ENCODE data around the gene CANT1. TPM values are rescaled to one million over a fixed set of nuclear protein-coding genes. Genes with fewer than 3 reads are reported as not detected.

Gene CANT1
- total and polyA plus RNA-seq, 4 donors = 6.2 to 20.0 (median 16.4) TPM

DNA sequence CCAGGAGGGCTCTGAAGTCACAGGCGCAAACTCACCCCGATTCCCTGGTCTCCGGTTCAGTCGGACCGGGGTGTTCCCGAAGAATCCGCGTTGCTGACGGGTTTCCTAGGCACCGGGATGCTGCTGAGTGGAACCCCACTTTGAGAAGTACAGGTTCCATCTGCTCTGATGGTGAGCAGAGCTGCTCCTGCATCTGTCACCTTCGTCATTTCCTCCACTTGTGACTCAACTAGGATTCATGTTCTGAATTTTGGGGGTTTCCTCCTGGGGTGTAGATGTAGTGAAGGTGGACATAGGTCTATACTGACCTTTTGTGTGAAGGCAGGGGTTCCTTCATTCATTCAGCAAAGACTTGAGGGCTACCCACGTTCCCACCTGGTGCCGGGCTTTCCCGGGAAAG lies 54.9 kb downstream of the CANT1 start (continued):
- TF ChIP-seq, protein P1, sequence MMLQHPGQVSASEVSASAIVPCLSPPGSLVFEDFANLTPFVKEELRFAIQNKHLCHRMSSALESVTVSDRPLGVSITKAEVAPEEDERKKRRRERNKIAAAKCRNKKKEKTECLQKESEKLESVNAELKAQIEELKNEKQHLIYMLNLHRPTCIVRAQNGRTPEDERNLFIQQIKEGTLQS (IDR thresholded peaks at IDR 0.05) = no peak
- TF ChIP-seq HNF4G (IDR thresholded peaks at IDR 0.05) (no peak), SP1 (IDR thresholded peaks at IDR 0.05) (no peak), RAD21 (IDR thresholded peaks at IDR 0.05) (no peak)
- TF ChIP-seq, protein P2, sequence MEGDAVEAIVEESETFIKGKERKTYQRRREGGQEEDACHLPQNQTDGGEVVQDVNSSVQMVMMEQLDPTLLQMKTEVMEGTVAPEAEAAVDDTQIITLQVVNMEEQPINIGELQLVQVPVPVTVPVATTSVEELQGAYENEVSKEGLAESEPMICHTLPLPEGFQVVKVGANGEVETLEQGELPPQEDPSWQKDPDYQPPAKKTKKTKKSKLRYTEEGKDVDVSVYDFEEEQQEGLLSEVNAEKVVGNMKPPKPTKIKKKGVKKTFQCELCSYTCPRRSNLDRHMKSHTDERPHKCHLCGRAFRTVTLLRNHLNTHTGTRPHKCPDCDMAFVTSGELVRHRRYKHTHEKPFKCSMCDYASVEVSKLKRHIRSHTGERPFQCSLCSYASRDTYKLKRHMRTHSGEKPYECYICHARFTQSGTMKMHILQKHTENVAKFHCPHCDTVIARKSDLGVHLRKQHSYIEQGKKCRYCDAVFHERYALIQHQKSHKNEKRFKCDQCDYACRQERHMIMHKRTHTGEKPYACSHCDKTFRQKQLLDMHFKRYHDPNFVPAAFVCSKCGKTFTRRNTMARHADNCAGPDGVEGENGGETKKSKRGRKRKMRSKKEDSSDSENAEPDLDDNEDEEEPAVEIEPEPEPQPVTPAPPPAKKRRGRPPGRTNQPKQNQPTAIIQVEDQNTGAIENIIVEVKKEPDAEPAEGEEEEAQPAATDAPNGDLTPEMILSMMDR (IDR thresholded peaks at IDR 0.05; ENCODE audit: low read depth, low read length, missing input control) = no peak

DNA sequence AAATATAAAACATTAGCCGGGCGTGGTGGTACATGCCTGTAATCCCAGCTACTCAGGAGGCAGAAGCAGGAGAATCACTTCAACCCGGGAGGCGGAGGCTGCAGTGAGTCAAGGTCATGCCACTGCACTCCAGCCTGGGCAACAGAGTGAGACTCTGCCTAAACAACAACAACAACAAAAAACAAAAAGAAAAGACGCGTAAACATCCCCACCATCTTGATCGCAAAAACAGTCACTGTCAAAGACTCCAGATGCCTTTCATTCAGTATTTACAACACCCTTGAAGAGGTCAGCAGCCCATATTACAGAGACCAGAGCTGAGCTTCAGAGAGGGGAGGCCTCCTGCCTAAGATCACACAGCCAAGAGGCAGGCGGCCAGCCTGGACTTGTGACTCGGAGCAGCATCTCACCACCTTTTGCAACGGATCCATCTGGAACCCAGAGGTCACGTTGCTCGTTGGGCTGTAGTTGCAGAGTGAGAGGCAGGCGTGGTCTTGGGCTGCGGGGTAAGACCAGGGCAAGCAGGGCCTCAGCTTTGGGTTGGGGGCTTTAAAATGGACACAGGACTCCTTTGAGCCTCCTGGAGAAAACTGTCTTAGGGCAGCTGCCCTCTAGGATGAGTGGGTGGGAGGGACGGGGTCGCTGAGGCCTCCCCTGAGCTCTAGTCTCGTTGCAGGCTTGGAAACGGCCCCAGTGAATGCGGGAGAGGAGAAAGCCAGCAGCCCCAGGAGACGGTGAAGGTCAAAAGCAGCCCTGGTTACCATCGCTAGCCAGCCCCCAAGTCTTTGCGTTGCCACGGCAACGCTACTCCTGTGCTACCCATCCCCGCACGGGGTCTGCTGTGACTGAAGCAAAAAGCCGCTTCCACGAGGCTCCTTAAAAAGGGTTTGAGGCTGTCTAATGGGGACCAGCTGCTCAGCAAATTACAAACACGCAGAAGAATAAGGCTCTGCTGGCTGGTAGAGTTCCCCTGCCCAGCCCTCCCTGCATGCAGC lies 55.9 kb downstream of the CANT1 start:
- Histone ChIP-seq H3K27me3 (ENCODE audit: control insufficient read depth in 4 of 4, insufficient read depth in 4 of 4, low read length in 3 of 4) (no peaks in the 10 kb centered on the region), H3K4me1 (ENCODE audit: control insufficient read depth in 4 of 4, insufficient read depth in 4 of 4, low read length in 3 of 4) (no peaks in the 10 kb centered on the region), H3K9me3 (ENCODE audit: control insufficient read depth in 4 of 4, low read length in 3 of 4) (peaks cover 0 to 9% (median 4%) of the 10 kb centered on the region in 4 donors), H3K36me3 (ENCODE audit: control insufficient read depth in 4 of 4, insufficient read depth in 3 of 4, low read depth in 1 of 4, low read length in 3 of 4) (no peaks in the 10 kb centered on the region), H3K4me3 (ENCODE audit: low read depth in 1 of 3, low read length in 3 of 3) (no peak overlapping the region), H3K27ac (ENCODE audit: low read depth in 1 of 2, low read length in 2 of 2) (no peak overlapping the region), H3K9ac (ENCODE audit: low read depth in 1 of 2, low read length in 2 of 2) (no peak overlapping the region)
- WGBS = 75% methylated on average over 29 of the region's 29 CpGs
- DNase-seq (ENCODE audit: low spot score) = no peak
- TF ChIP-seq EGR1 (IDR thresholded peaks at IDR 0.05; ENCODE audit: low read depth in 2 of 2) (no peak), NR2F2 (IDR thresholded peaks at IDR 0.05) (no peak), HNF4G (IDR thresholded peaks at IDR 0.05) (no peak), RAD21 (IDR thresholded peaks at IDR 0.05) (no peak), JUND (IDR thresholded peaks at IDR 0.05) (no peak), SP1 (IDR thresholded peaks at IDR 0.05) (no peak), FOXA1 (IDR thresholded peaks at IDR 0.05) (no peak), GABPA (IDR thresholded peaks at IDR 0.05 in 1 of 2, conservative IDR thresholded peaks at IDR 0.05 in 1 of 2) (no peak), RXRA (IDR thresholded peaks at IDR 0.05) (no peak)
- TF ChIP-seq, protein P2 (IDR thresholded peaks at IDR 0.05; ENCODE audit: low read depth, low read length, missing input control) = no peak
- TF ChIP-seq, protein P3, sequence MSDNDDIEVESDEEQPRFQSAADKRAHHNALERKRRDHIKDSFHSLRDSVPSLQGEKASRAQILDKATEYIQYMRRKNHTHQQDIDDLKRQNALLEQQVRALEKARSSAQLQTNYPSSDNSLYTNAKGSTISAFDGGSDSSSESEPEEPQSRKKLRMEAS (IDR thresholded peaks at IDR 0.05) = no peak
- TF ChIP-seq, protein P4, sequence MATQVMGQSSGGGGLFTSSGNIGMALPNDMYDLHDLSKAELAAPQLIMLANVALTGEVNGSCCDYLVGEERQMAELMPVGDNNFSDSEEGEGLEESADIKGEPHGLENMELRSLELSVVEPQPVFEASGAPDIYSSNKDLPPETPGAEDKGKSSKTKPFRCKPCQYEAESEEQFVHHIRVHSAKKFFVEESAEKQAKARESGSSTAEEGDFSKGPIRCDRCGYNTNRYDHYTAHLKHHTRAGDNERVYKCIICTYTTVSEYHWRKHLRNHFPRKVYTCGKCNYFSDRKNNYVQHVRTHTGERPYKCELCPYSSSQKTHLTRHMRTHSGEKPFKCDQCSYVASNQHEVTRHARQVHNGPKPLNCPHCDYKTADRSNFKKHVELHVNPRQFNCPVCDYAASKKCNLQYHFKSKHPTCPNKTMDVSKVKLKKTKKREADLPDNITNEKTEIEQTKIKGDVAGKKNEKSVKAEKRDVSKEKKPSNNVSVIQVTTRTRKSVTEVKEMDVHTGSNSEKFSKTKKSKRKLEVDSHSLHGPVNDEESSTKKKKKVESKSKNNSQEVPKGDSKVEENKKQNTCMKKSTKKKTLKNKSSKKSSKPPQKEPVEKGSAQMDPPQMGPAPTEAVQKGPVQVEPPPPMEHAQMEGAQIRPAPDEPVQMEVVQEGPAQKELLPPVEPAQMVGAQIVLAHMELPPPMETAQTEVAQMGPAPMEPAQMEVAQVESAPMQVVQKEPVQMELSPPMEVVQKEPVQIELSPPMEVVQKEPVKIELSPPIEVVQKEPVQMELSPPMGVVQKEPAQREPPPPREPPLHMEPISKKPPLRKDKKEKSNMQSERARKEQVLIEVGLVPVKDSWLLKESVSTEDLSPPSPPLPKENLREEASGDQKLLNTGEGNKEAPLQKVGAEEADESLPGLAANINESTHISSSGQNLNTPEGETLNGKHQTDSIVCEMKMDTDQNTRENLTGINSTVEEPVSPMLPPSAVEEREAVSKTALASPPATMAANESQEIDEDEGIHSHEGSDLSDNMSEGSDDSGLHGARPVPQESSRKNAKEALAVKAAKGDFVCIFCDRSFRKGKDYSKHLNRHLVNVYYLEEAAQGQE (IDR thresholded peaks at IDR 0.05) = no peak
- TF ChIP-seq, protein P5, sequence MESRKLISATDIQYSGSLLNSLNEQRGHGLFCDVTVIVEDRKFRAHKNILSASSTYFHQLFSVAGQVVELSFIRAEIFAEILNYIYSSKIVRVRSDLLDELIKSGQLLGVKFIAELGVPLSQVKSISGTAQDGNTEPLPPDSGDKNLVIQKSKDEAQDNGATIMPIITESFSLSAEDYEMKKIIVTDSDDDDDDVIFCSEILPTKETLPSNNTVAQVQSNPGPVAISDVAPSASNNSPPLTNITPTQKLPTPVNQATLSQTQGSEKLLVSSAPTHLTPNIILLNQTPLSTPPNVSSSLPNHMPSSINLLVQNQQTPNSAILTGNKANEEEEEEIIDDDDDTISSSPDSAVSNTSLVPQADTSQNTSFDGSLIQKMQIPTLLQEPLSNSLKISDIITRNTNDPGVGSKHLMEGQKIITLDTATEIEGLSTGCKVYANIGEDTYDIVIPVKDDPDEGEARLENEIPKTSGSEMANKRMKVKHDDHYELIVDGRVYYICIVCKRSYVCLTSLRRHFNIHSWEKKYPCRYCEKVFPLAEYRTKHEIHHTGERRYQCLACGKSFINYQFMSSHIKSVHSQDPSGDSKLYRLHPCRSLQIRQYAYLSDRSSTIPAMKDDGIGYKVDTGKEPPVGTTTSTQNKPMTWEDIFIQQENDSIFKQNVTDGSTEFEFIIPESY (IDR thresholded peaks at IDR 0.05) = no peak
- TF ChIP-seq, protein P1 (IDR thresholded peaks at IDR 0.05) = no peak

All from liver (tissue), 9 donors.